HepG2 (cell line): ENCODE results near the gene CCDC82. TPM values are rescaled to one million over a fixed set of nuclear protein-coding genes. Genes with fewer than 3 reads are reported as not detected.
A peak's percentile ranks its signal among the peaks of the same experiment; 100 is the strongest.

Experiments
- CREB1 ChIP-seq, 2 experiments: fragments of 450-650 bp in 1 of 2; IDR thresholded peaks; 2 replicates each; pipeline ENCODE4 v1.6.1; 2016 to 2017; ENCODE audit warnings: control low read depth in 1 of 2, mild to moderate bottlenecking in 1 of 2, missing compliant biosample characterization in 1 of 2, missing genetic modification characterization in 1 of 2
- HHEX ChIP-seq: IDR thresholded peaks from 2 replicates; pipeline ENCODE4 v1.6.1; 2016; ENCODE audit warnings: control low read depth
- HIC2 ChIP-seq: sonication (generic); formaldehyde crosslinking; IDR thresholded peaks from 2 replicates; pipeline ENCODE4 v1.9.0; 2022; ENCODE audit warnings: low read depth, missing genetic modification reagents
- HNF4G ChIP-seq, 2 experiments: sonication (generic) in 1 of 2; formaldehyde crosslinking in 1 of 2; IDR thresholded peaks; 2 replicates each; pipeline versions ENCODE4 v1.4.0 to v1.6.1; 2011 to 2020; ENCODE audit warnings: borderline replicate concordance in 2 of 2, low read depth in 2 of 2, mild to moderate bottlenecking in 2 of 2, low read length in 1 of 2, missing genetic modification reagents in 1 of 2, moderate library complexity in 1 of 2
- NR2C2 ChIP-seq: sonication (generic); formaldehyde crosslinking; IDR thresholded peaks from 2 replicates; pipeline ENCODE4 v1.4.0; 2020; ENCODE audit warnings: missing genetic modification reagents, mild to moderate bottlenecking, moderate library complexity, borderline replicate concordance
- PRMT3 ChIP-seq: sonication (generic); formaldehyde crosslinking; IDR thresholded peaks from 2 replicates; pipeline ENCODE4 v1.8.1; 2022; ENCODE audit warnings: low read depth, mild to moderate bottlenecking, moderate library complexity, missing genetic modification reagents, borderline replicate concordance
- RORA ChIP-seq: sonication (generic); formaldehyde crosslinking; IDR thresholded peaks from 2 replicates; pipeline ENCODE4 v1.5.0; 2020; ENCODE audit warnings: mild to moderate bottlenecking, missing genetic modification reagents, moderate library complexity
- SMYD3 ChIP-seq: sonication (generic); formaldehyde crosslinking; IDR thresholded peaks from 2 replicates; pipeline ENCODE4 v1.8.1; 2023; ENCODE audit warnings: mild to moderate bottlenecking, missing genetic modification reagents
- TCF12 ChIP-seq, 2 experiments: fragments of 450-650 bp in 1 of 2; sonication (generic) in 1 of 2; formaldehyde crosslinking in 1 of 2; IDR thresholded peaks; 2 replicates each; pipeline versions ENCODE4 v1.6.1 to v1.8.0; 2017 to 2022; ENCODE audit warnings: antibody characterized with exemption in 1 of 2, mild to moderate bottlenecking in 1 of 2, missing genetic modification reagents in 1 of 2, moderate library complexity in 1 of 2
- ZNF318 ChIP-seq: sonication (generic); formaldehyde crosslinking; IDR thresholded peaks from 2 replicates; pipeline ENCODE4 v1.4.0; 2020; ENCODE audit warnings: mild to moderate bottlenecking, missing genetic modification reagents
- ZNF704 ChIP-seq: sonication (generic); formaldehyde crosslinking; IDR thresholded peaks from 2 replicates; pipeline ENCODE4 v1.8.1; 2023; ENCODE audit warnings: mild to moderate bottlenecking, inconsistent platforms, moderate library complexity, missing genetic modification reagents, borderline replicate concordance
- ZNF782 ChIP-seq: sonication (generic); formaldehyde crosslinking; IDR thresholded peaks from 2 replicates; pipeline ENCODE4 v1.4.0; 2020; ENCODE audit warnings: missing genetic modification reagents, mild to moderate bottlenecking, borderline replicate concordance
- ZSCAN22 ChIP-seq: sonication (generic); formaldehyde crosslinking; IDR thresholded peaks from 2 replicates; pipeline ENCODE4 v1.4.0; 2020; ENCODE audit warnings: mild to moderate bottlenecking, missing genetic modification reagents
- polyA plus RNA-seq, 8 experiments: library from polyadenylated mRNA; depleted of rRNA in 3 of 8; stranded (reverse) in 7 of 8; unstranded in 1 of 8; fragments of >200 nt; fragmentation: Illumina TruSeq in 4 of 8; extraction: Trizol in 4 of 8; gene quantifications; 2 replicates each; pipeline versions ENCODE4 v1.2.1 to v1.2.3, GENCODE V29; 2011 to 2016; ENCODE audit warnings: low read depth in 4 of 8, missing spikeins in 1 of 8, mixed read lengths in 1 of 8; ENCODE audit not compliant: insufficient read depth in 1 of 8
- total RNA-seq, 5 experiments: library from RNA; depleted of rRNA; stranded (reverse); fragments of >200 nt; fragmentation: Illumina TruSeq; extraction: Trizol; gene quantifications; 2 replicates each; pipeline ENCODE4 v1.2.3, GENCODE V29; 2016; ENCODE audit warnings: low read depth in 1 of 5

CCDC82 gene
- total and polyA plus RNA-seq, 2 of the 13 experiments (the other 11 are each of a cell fraction or from before 2014, with no cell fraction given), result 19.7 to 25.7 TPM

- TF ChIP-seq HIC2 (peak; percentile 72; the same call in 1 of the 2 replicates), HHEX (no peak), TCF12 (IDR thresholded peaks at IDR 0.05) (no peak), TCF12 (CRISPR knock-in tag; IDR thresholded peaks at IDR 0.05) (no peak), ZNF318 (CRISPR knock-in tag) (no peak), ZNF782 (CRISPR knock-in tag) (peak; percentile 19; the same call in 1 of the 2 replicates), HNF4G (IDR thresholded peaks at IDR 0.05; ENCODE audit: borderline replicate concordance, low read depth, low read length) (peak; percentile 31; the same call in 1 of the 2 replicates), HNF4G (CRISPR knock-in tag; IDR thresholded peaks at IDR 0.05; ENCODE audit: borderline replicate concordance, low read depth) (no peak), SMYD3 (no peak), ZNF704 (CRISPR knock-in tag) (no peak), CREB1 (IDR thresholded peaks at IDR 0.05) (no peak), CREB1 (CRISPR knock-in tag; IDR thresholded peaks at IDR 0.05) (no peak), ZSCAN22 (CRISPR knock-in tag) (no peak), RORA (CRISPR knock-in tag) (no peak), NR2C2 (CRISPR knock-in tag) (0 out of 2 replicates have a peak, but pooled peaks have one; percentile 16), PRMT3 (no peak)
Observed at GRCh38 chr11:96412761-96413381, 23.2 kb upstream of the CCDC82 start (continued).
